H9 (cell line): Measurements from ENCODE around the gene KRT81. TPM values are rescaled to one million over a fixed set of nuclear protein-coding genes. Genes with fewer than 3 reads are reported as not detected.

ENCODE experiments used
- DNase-seq: peaks from one replicate; pipeline ENCODE4 v3.0.0-alpha.2; 2017
- H2AFZ ChIP-seq: one replicate; pipeline ENCODE4 v1.6.1; 2013; ENCODE audit warnings: mild to moderate bottlenecking, low read length, control low read depth, moderate library complexity
- H2AK5ac ChIP-seq: 2 replicates; pipeline ENCODE4 v1.6.1; 2013; ENCODE audit warnings: low read length, control low read depth, mixed read lengths; ENCODE audit not compliant: insufficient read length
- H2BK120ac ChIP-seq: one replicate; pipeline ENCODE4 v1.6.1; 2013; ENCODE audit warnings: low read depth, mild to moderate bottlenecking, low read length, control low read depth, inconsistent platforms; ENCODE audit not compliant: poor library complexity, severe bottlenecking
- H2BK12ac ChIP-seq: 2 replicates; pipeline ENCODE4 v1.6.1; 2013; ENCODE audit warnings: low read length, control low read depth, mixed read lengths, low read depth; ENCODE audit not compliant: insufficient read length
- H2BK15ac ChIP-seq: 2 replicates; pipeline ENCODE4 v1.6.1; 2013; ENCODE audit warnings: low read depth, low read length, control low read depth
- H2BK20ac ChIP-seq: one replicate; pipeline ENCODE4 v1.6.1; 2013; ENCODE audit warnings: low read depth, mild to moderate bottlenecking, low read length, control low read depth, inconsistent platforms; ENCODE audit not compliant: poor library complexity, severe bottlenecking
- H2BK5ac ChIP-seq: 2 replicates; pipeline ENCODE4 v1.6.1; 2013; ENCODE audit warnings: low read length, control low read depth, mixed read lengths; ENCODE audit not compliant: insufficient read length
- H3K14ac ChIP-seq: 2 replicates; pipeline ENCODE4 v1.6.1; 2013; ENCODE audit warnings: low read length, control low read depth; ENCODE audit not compliant: insufficient read depth
- H3K18ac ChIP-seq: 2 replicates; pipeline ENCODE4 v1.6.1; 2013; ENCODE audit warnings: low read depth, mild to moderate bottlenecking, mixed read lengths, low read length, control low read depth; ENCODE audit not compliant: insufficient read length
- H3K23ac ChIP-seq: 2 replicates; pipeline ENCODE4 v1.6.1; 2013; ENCODE audit warnings: low read length, control low read depth, mixed read lengths, low read depth; ENCODE audit not compliant: insufficient read length
- H3K23me2 ChIP-seq: 2 replicates; pipeline ENCODE4 v1.6.1; 2013; ENCODE audit warnings: low read depth, mild to moderate bottlenecking, mixed read lengths, low read length, control low read depth; ENCODE audit not compliant: insufficient read length, poor library complexity, severe bottlenecking
- H3K27ac ChIP-seq: 2 replicates; pipeline ENCODE4 v1.5.1; 2013; ENCODE audit warnings: low read length, control low read depth, mixed read lengths, low read depth; ENCODE audit not compliant: insufficient read length
- H3K27me3 ChIP-seq: 2 replicates; pipeline ENCODE4 v1.6.1; 2013; ENCODE audit warnings: low read length, control low read depth, inconsistent platforms; ENCODE audit not compliant: insufficient read depth
- H3K4ac ChIP-seq: 2 replicates; pipeline ENCODE4 v1.6.1; 2013; ENCODE audit warnings: low read depth, mild to moderate bottlenecking, control low read depth, inconsistent platforms, low read length, moderate library complexity
- H3K4me1 ChIP-seq: 2 replicates; pipeline ENCODE4 v1.6.1; 2013; ENCODE audit warnings: low read length, control low read depth, inconsistent platforms; ENCODE audit not compliant: insufficient read depth
- H3K4me2 ChIP-seq: 2 replicates; pipeline ENCODE4 v1.6.1; 2013; ENCODE audit warnings: low read length, control low read depth, mixed read lengths; ENCODE audit not compliant: insufficient read length, insufficient read depth
- H3K56ac ChIP-seq: 2 replicates; pipeline ENCODE4 v1.6.1; 2013; ENCODE audit warnings: low read depth, mild to moderate bottlenecking, mixed read lengths, low read length, control low read depth; ENCODE audit not compliant: insufficient read length
- H3K79me1 ChIP-seq: 2 replicates; pipeline ENCODE4 v1.6.1; 2013; ENCODE audit warnings: low read depth, mild to moderate bottlenecking, moderate library complexity, low read length, control low read depth, inconsistent platforms; ENCODE audit not compliant: insufficient read depth, poor library complexity, severe bottlenecking
- H3K79me2 ChIP-seq: 2 replicates; pipeline ENCODE4 v1.6.1; 2013; ENCODE audit warnings: low read length, control low read depth, inconsistent platforms; ENCODE audit not compliant: insufficient read depth
- H3K9ac ChIP-seq: 2 replicates; pipeline ENCODE4 v1.6.1; 2013; ENCODE audit warnings: low read length, control low read depth, mixed read lengths; ENCODE audit not compliant: insufficient read length; ENCODE audit errors: extremely low read depth
- H3K9me3 ChIP-seq: one replicate; pipeline ENCODE4 v1.6.1; 2013; ENCODE audit warnings: low read depth, low read length, inconsistent platforms; ENCODE audit not compliant: control insufficient read depth
- H3T11ph ChIP-seq: one replicate; pipeline ENCODE4 v1.6.1; 2013; ENCODE audit warnings: mild to moderate bottlenecking, low read length, control low read depth, inconsistent platforms
- H4K20me1 ChIP-seq: one replicate; pipeline ENCODE4 v1.6.1; 2013; ENCODE audit not compliant: control insufficient read depth, insufficient read length, insufficient read depth
- H4K5ac ChIP-seq: 2 replicates; pipeline ENCODE4 v1.6.1; 2013; ENCODE audit warnings: low read depth, mild to moderate bottlenecking, mixed read lengths, low read length, control low read depth; ENCODE audit not compliant: insufficient read length
- H4K8ac ChIP-seq: replicated peaks from 2 replicates; pipeline ENCODE4 v1.6.1; 2013; ENCODE audit warnings: low read length, control low read depth, mixed read lengths, low read depth; ENCODE audit not compliant: insufficient read length
- H4K91ac ChIP-seq: 2 replicates; pipeline ENCODE4 v1.6.1; 2013; ENCODE audit warnings: low read depth, mild to moderate bottlenecking, moderate library complexity, mixed read lengths, low read length, control low read depth; ENCODE audit not compliant: insufficient read length
- H3K27ac Mint-ChIP-seq, 3 experiments: 2 replicates in 2 of 3; 3 replicates in 1 of 3; pipeline ENCODE4 v1.8.0; 2020 to 2021; ENCODE audit warnings: mixed read lengths in 3 of 3, mild to moderate bottlenecking in 1 of 3, moderate library complexity in 1 of 3
- H3K27me3 Mint-ChIP-seq: 2 replicates; pipeline ENCODE4 v1.8.0; 2021; ENCODE audit warnings: low read depth, mild to moderate bottlenecking, moderate library complexity, mixed read lengths
- H3K36me3 Mint-ChIP-seq, 3 experiments: 2 replicates in 2 of 3; 3 replicates in 1 of 3; pipeline ENCODE4 v1.8.0; 2020 to 2021; ENCODE audit warnings: low read depth in 3 of 3, mixed read lengths in 3 of 3; ENCODE audit not compliant: insufficient read depth in 1 of 3
- H3K4me1 Mint-ChIP-seq, 2 experiments: 2 replicates each; pipeline ENCODE4 v1.8.0; 2020; ENCODE audit warnings: mixed read lengths in 2 of 2
- H3K4me3 Mint-ChIP-seq, 2 experiments: 2 replicates in 1 of 2; 3 replicates in 1 of 2; pipeline ENCODE4 v1.8.0; 2020 to 2021; ENCODE audit warnings: mild to moderate bottlenecking in 2 of 2, mixed read lengths in 2 of 2, moderate library complexity in 1 of 2
- H3K9me3 Mint-ChIP-seq, 2 experiments: 2 replicates in 1 of 2; 3 replicates in 1 of 2; pipeline ENCODE4 v1.8.0; 2020; ENCODE audit warnings: mild to moderate bottlenecking in 2 of 2, mixed read lengths in 2 of 2, moderate library complexity in 1 of 2
- WGBS: extraction: QIAGEN DNeasy Blood & Tissue Kit; methylation state at CpG from one replicate; pipeline ENCODE4 v1.1.7; 2013; ENCODE audit warnings: missing lambda C conversion rate, low lambda C conversion rate, mixed read lengths; ENCODE audit not compliant: insufficient read length; ENCODE audit errors: extremely low coverage; 5-methylcytosine and 5-hydroxymethylcytosine counted together
- total RNA-seq: library from RNA; stranded (reverse); gene quantifications from 2 replicates; pipeline ENCODE4 v1.2.1, GENCODE V29; 2021
- TF ChIP-seq, protein P1 (sequence below): fragments of 200-600 bp; sonication (generic); conservative IDR thresholded peaks from 3 replicates; pipeline ENCODE4 v1.8.0; 2021; ENCODE audit warnings: antibody characterized with exemption, mild to moderate bottlenecking

Gene KRT81
- total RNA-seq, 1 experiment from 2014 or later: not detected

DNA sequence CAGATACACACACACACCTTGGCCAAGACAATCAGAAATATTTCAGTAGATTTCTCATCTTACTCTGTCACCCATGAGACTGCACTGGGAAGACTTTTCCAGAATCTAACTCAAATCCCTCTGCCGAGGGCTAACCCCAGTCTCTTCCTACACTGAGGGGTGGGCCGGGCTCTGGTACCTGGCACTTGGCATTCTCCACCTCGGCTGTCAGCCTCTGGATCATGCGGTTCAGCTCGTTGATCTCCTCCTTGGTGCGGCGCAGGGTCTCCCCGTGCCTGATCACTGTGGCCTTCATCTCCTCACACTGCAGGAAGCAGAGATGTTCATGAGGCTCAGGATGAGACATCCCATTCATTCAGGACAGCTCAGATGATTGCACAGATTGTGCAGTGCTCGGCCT, 25.0 kb upstream of the KRT81 start:
- no peaks in the 10 kb centered on the region for H3K79me1 ChIP-seq
- H2BK20ac ChIP-seq: no peak overlapping the region
- H2BK120ac ChIP-seq: no peak overlapping the region
- H3K23me2 ChIP-seq: no peaks in the 10 kb centered on the region
- H3K4me1 Mint-ChIP-seq: no peaks in the 10 kb centered on the region
- H2BK12ac ChIP-seq: no peak overlapping the region
- no peak overlapping the region for H3K27ac Mint-ChIP-seq
- no peak overlapping the region for H4K91ac ChIP-seq
- H4K8ac ChIP-seq: no peak overlapping the region
- peak; percentile 20 for DNase-seq
- H3K9me3 Mint-ChIP-seq: no peaks in the 10 kb centered on the region
- no peak overlapping the region for H3T11ph ChIP-seq
- H3K27me3 Mint-ChIP-seq: peaks cover 42% of the 10 kb centered on the region
- TF ChIP-seq, protein P1, sequence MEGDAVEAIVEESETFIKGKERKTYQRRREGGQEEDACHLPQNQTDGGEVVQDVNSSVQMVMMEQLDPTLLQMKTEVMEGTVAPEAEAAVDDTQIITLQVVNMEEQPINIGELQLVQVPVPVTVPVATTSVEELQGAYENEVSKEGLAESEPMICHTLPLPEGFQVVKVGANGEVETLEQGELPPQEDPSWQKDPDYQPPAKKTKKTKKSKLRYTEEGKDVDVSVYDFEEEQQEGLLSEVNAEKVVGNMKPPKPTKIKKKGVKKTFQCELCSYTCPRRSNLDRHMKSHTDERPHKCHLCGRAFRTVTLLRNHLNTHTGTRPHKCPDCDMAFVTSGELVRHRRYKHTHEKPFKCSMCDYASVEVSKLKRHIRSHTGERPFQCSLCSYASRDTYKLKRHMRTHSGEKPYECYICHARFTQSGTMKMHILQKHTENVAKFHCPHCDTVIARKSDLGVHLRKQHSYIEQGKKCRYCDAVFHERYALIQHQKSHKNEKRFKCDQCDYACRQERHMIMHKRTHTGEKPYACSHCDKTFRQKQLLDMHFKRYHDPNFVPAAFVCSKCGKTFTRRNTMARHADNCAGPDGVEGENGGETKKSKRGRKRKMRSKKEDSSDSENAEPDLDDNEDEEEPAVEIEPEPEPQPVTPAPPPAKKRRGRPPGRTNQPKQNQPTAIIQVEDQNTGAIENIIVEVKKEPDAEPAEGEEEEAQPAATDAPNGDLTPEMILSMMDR: no peak
- no peak overlapping the region for H3K4me2 ChIP-seq
- H3K4ac ChIP-seq: no peak overlapping the region
- no peak overlapping the region for H4K5ac ChIP-seq
- no peak overlapping the region for H3K56ac ChIP-seq
- no peak overlapping the region for H3K27ac ChIP-seq
- H3K4me3 Mint-ChIP-seq: no peak overlapping the region
- no peak overlapping the region for H2AFZ ChIP-seq
- no peak overlapping the region for H3K18ac ChIP-seq
- no peak overlapping the region for H2AK5ac ChIP-seq
- H2BK5ac ChIP-seq: no peak overlapping the region
- no peak overlapping the region for H3K9ac ChIP-seq
- no peaks in the 10 kb centered on the region for H3K27me3 ChIP-seq
- no CpG with 5 or more reads among the region's 9 CpGs for WGBS
- H3K14ac ChIP-seq: no peak overlapping the region
- no peak overlapping the region for H2BK15ac ChIP-seq
- no peak overlapping the region for H3K23ac ChIP-seq
- no peaks in the 10 kb centered on the region for H3K36me3 Mint-ChIP-seq
- H3K4me1 ChIP-seq: no peaks in the 10 kb centered on the region
- no peaks in the 10 kb centered on the region for H3K79me2 ChIP-seq
- H4K20me1 ChIP-seq: no peaks in the 10 kb centered on the region
- no peaks in the 10 kb centered on the region for H3K9me3 ChIP-seq
